Stimulated activated CD4-positive, alpha-beta T cell treated with anti-CD3 and anti-CD28 coated beads, Interleukin-12 subunit alpha, Interleukin-12 subunit beta, amount 100 ng/mL, for 4 hours (primary cell): Measurements from ENCODE around the gene TSEN2.

ENCODE experiments used
- DNase-seq: peaks from one replicate; pipeline ENCODE4 v3.0.0-alpha.2; 2020

Gene TSEN2

GRCh38 chr3:12557473-12558100 is 73.3 kb downstream of the TSEN2 start:
- DNase-seq = no peak

GRCh38 chr3:12558706-12559105 is 74.4 kb downstream of the TSEN2 start:
- DNase-seq = no peak

DNA sequence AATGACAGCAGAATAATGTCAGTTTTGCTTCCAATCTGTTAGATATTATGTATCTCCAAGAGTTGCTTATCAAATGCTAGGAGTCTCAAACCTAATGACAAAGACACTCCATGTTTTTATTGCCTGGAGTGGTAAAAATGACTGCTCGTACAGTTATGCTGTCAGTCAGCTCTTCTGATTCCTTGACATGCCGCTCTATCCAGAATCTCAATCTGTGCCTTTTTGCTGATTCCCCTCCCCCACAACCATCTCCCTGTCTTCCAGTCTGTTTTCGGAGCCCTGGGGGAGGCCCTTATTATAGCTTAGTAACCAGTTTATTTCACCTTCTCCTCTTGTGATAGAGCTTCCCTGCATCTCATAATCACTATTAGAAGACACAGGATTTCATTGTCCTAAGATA is 75.2 kb downstream of the TSEN2 start:
- no peak for DNase-seq

GRCh38 chr3:12560505-12561190 is 76.4 kb downstream of the TSEN2 start:
- DNase-seq = no peak

- no peak for DNase-seq
These were observed 77.1 kb downstream of the TSEN2 start for GRCh38 chr3:12561397-12561796.

DNA sequence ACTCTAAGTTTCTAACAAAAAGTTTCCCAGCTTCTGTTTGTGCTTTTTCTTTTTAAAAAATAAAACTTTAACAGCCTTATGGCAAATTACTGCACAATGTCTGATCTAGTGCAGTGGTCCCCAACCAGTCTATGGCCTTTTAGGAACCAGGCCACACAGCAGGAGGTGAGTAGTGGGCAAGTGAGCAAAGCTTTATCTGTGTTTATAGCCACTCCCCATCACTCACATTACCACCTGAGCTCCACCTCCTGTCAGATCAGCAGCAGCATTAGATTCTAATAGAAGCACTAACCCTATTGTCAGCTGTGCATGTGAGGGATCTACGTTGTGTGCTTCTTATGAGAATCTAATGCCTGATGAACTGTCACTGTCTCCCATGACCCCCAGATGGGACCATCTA is 78.2 kb downstream of the TSEN2 start:
- DNase-seq = no peak

DNA sequence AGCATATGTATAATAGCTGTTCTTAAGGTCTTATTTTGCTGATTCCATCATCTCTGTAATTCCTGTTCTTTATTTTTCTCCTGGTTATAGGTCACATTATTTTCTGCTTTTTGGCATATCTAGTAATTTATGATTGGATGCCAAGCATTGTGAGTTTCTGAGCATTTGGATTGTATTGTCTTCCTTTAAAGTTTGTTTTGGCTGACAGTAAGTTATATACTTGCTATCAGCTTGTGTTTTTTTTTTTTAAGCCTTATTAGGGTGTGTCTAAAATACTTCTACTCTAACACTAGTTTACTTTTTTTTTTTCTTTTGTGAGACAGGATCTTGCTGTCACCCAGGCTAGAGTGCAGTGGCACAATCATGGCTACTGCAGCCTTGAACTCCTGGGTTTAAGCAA is 82.7 kb downstream of the TSEN2 start:
- no peak for DNase-seq

DNA sequence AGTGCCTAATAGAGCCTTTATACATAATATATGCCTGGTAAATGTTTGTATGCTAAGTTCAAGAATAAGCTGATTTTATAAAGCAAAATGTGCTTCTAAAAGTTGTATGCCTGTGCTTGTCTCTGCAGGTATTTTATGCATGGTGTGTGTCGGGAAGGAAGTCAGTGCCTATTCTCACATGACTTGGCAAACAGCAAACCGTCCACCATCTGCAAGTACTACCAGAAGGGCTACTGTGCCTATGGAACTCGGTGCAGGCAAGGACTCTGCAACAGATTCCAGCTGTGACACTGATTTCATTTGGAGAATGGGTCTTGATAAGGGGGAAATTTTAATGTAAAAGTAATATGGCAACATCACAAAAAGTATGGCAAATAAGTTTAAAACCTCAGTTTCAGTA is 84.5 kb downstream of the TSEN2 start:
- no peak for DNase-seq

- no peak for DNase-seq
These were observed 85.6 kb downstream of the TSEN2 start for GRCh38 chr3:12569836-12570235.

- no peak for DNase-seq
These were observed 87.7 kb downstream of the TSEN2 start for GRCh38 chr3:12571986-12572385.

GRCh38 chr3:12574131-12574530 is 89.9 kb downstream of the TSEN2 start:
- no peak for DNase-seq

DNA sequence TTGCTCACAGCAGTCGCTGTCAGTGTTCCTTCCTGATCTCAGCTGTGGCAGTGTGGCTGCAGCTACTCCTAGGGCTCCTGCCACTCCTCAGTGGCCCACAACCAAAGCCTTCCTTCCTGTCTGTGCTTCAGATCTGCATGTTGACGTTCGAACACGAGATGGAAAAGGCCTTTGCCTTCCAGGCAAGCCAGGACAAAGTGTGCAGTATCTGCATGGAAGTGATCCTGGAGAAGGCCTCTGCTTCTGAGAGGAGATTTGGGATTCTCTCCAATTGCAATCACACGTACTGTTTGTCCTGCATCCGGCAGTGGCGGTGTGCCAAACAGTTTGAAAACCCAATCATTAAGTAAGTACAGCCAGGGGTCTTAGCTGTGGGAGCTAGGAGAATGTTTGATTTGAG is 90.4 kb downstream of the TSEN2 start:
- no peak for DNase-seq

GRCh38 chr3:12577379-12577778 is 93.1 kb downstream of the TSEN2 start:
- DNase-seq = no peak

DNA sequence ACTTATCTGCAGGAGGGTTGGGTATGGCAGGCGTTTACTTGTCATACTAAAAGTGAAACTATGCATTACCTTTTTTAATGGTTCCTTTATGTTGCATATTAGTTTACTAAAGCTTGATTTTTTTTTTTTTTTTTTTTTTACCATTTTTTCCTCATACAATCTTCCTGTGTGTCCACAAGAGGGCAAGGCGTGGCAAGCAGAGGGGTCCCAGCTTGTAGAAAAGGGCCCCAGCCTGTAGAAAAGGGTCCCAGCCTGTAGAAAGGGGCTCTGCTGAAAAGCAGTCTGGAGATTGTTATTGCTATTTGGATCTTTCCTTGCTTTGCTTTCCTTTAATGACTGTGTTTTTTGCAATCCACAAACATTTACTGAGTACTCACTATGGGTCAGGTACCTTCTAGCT is 94.5 kb downstream of the TSEN2 start:
- DNase-seq = no peak

GRCh38 chr3:12579456-12579855 is 95.2 kb downstream of the TSEN2 start:
- no peak for DNase-seq

- no peak for DNase-seq
These were observed 95.6 kb downstream of the TSEN2 start for GRCh38 chr3:12579905-12580304.

DNA sequence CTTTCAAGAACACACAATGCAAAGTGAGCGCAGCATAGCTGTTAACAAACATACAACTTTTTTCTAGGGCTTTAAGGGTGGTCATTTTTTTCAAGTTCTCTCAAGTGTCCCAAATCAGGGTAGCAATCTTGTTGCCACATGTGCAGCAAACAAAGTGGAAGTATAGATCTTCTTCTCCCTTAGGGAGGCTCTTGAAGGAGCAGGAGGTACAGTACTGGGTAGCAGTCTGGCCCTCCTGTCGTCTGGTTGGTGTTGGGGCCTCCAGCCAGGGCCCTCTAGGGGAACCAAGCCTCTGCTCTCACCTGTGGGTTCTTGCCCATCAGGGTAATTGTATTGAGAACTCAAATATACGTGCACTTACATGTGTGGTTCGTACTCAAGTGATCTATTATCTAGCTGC is 98.5 kb downstream of the TSEN2 start:
- no peak for DNase-seq
